Calu3 (cell line): ENCODE data around the gene FGF11. TPM values are rescaled to one million over a fixed set of nuclear protein-coding genes. Genes with fewer than 3 reads are reported as not detected.

ENCODE experiments used
- BruUV-seq: library from RNA; stranded (reverse); fragments of 400-500 nt; replicated peaks from 2 replicates; lab custom pipeline; 2021; lab: Mats Ljungman, UMichigan
- CTCF ChIA-PET: fragments of 300-600 bp; sonication (Branson Sonifier 250); formaldehyde crosslinking; loops from one replicate; lab custom pipeline; 2022; ENCODE audit warnings: antibody characterized with exemption; lab: Charles Lee
- DNase-seq: peaks from one replicate; pipeline ENCODE4 v3.0.0; 2022
- H3K27ac Mint-ChIP-seq: one replicate; pipeline ENCODE4 v1.8.0; 2022; ENCODE audit warnings: mixed read lengths; ENCODE audit not compliant: unreplicated experiment
- H3K27me3 Mint-ChIP-seq: one replicate; pipeline ENCODE4 v1.8.0; 2022; ENCODE audit warnings: mixed read lengths; ENCODE audit not compliant: unreplicated experiment
- H3K36me3 Mint-ChIP-seq: one replicate; pipeline ENCODE4 v1.8.0; 2022; ENCODE audit warnings: mild to moderate bottlenecking, moderate library complexity, mixed read lengths; ENCODE audit not compliant: insufficient read depth, unreplicated experiment
- H3K4me1 Mint-ChIP-seq: one replicate; pipeline ENCODE4 v1.8.0; 2022; ENCODE audit warnings: mild to moderate bottlenecking, low read depth, mixed read lengths; ENCODE audit not compliant: unreplicated experiment
- H3K4me3 Mint-ChIP-seq: one replicate; pipeline ENCODE4 v1.8.0; 2022; ENCODE audit warnings: mild to moderate bottlenecking, low read depth, moderate library complexity, mixed read lengths; ENCODE audit not compliant: unreplicated experiment
- H3K9me3 Mint-ChIP-seq: one replicate; pipeline ENCODE4 v1.8.0; 2022; ENCODE audit warnings: low read depth, mixed read lengths; ENCODE audit not compliant: unreplicated experiment
- intact Hi-C: fragments of 100-400 bp; cut with micrococcal nuclease; formaldehyde crosslinking; loops from one replicate; pipeline ENCODE4 v1.10.0; 2022; ENCODE audit not compliant: unreplicated experiment
- total RNA-seq: library from RNA; stranded (reverse); gene quantifications from 2 replicates; pipeline ENCODE4 v1.2.3, GENCODE V29; 2022
- TF ChIP-seq, protein P1 (sequence below): fragments of 200-600 bp; IDR thresholded peaks from one replicate; pipeline ENCODE4 v1.8.0; 2022; ENCODE audit warnings: antibody characterized with exemption; ENCODE audit not compliant: unreplicated experiment

Gene FGF11
- total RNA-seq, 1 experiment from 2014 or later = 2.1 TPM

GRCh38 chr17:7475764-7476422, 36.6 kb downstream of the FGF11 start:
- Mint-ChIP-seq H3K27ac (peak overlapping the region; percentile 36), H3K27me3 (no peaks in the 10 kb centered on the region), H3K36me3 (peaks cover 33% of the 10 kb centered on the region), H3K4me1 (peaks cover 28% of the 10 kb centered on the region), H3K9me3 (peaks cover 3% of the 10 kb centered on the region), H3K4me3 (no peak overlapping the region)
- DNase-seq = no peak
- TF ChIP-seq, protein P1, sequence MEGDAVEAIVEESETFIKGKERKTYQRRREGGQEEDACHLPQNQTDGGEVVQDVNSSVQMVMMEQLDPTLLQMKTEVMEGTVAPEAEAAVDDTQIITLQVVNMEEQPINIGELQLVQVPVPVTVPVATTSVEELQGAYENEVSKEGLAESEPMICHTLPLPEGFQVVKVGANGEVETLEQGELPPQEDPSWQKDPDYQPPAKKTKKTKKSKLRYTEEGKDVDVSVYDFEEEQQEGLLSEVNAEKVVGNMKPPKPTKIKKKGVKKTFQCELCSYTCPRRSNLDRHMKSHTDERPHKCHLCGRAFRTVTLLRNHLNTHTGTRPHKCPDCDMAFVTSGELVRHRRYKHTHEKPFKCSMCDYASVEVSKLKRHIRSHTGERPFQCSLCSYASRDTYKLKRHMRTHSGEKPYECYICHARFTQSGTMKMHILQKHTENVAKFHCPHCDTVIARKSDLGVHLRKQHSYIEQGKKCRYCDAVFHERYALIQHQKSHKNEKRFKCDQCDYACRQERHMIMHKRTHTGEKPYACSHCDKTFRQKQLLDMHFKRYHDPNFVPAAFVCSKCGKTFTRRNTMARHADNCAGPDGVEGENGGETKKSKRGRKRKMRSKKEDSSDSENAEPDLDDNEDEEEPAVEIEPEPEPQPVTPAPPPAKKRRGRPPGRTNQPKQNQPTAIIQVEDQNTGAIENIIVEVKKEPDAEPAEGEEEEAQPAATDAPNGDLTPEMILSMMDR = no peak
- no TSS peak for BruUV-seq
- intact Hi-C loops = loop anchor here (5.0 kb wide), 1 partner anchor 39 kb away; the partner anchor contains the start of genes FGF11 and TMEM102
- CTCF ChIA-PET = interaction anchor here (1.0 kb wide), 1 partner anchor 39 kb away, joined by 3 read pairs; no protein-coding TSS in a partner anchor

DNA sequence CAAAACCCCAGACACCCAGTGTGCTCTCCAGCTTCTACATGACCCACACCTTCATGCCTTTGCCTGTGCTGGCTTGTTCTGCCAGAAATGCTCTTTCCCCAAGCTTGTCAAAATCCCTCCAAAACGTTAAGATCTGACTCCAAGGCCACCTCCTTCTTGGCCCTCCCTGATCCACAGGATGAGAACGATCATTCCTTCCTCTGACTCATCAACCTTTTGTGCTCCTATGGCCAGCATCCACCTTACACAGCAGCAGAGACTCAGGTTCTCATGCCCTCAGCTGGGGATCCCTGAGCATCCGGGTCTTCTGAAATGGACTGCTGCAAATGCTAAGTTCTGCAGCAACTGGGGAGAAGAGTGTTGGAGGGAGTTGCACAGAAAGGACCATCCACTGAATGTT, 37.2 kb downstream of the FGF11 start:
- no TSS peak for BruUV-seq
- CTCF ChIA-PET = interaction anchor here (1.0 kb wide), 1 partner anchor 39 kb away, joined by 3 read pairs; no protein-coding TSS in a partner anchor
- Mint-ChIP-seq H3K9me3 (peaks cover 3% of the 10 kb centered on the region), H3K27me3 (no peaks in the 10 kb centered on the region), H3K4me1 (peaks cover 29% of the 10 kb centered on the region), H3K4me3 (no peak overlapping the region), H3K36me3 (peaks cover 33% of the 10 kb centered on the region), H3K27ac (peak overlapping the region; percentile 36)
- DNase-seq = no peak
- intact Hi-C loops = loop anchor here (5.0 kb wide), 1 partner anchor 39 kb away; the partner anchor contains the start of genes FGF11 and TMEM102
- TF ChIP-seq, protein P1 = no peak

DNA sequence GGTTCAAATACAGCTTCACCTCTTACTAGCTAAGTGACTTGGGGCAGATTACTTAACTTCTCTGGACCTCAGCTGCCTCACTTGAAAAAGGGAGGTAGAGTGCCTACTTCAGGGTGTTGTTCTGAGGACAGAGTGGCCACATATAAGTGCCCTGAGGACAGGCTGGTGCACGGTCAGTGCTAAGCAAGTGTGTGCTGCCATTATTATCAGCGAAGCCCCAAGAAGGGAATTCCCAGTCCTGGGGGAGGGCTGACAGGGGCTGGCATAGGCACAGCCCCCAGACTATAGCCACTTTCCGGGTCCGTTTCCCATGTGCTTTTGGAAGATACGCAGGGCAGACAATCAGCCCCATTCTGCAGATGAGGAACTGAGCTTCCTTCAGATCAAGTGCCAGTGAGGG, 37.6 kb downstream of the FGF11 start:
- H3K9me3 Mint-ChIP-seq = peaks cover 3% of the 10 kb centered on the region
- no peaks in the 10 kb centered on the region for H3K27me3 Mint-ChIP-seq
- CTCF ChIA-PET = interaction anchor here (1.0 kb wide), 1 partner anchor 40 kb away, joined by 3 read pairs; no protein-coding TSS in a partner anchor
- TF ChIP-seq, protein P1 = no peak
- DNase-seq = no peak
- peak overlapping the region; percentile 74 for H3K4me3 Mint-ChIP-seq
- intact Hi-C loops = loop anchor here (5.0 kb wide), 1 partner anchor 40 kb away; the partner anchor contains the start of genes FGF11 and TMEM102
- TSS peak; percentile 22 for BruUV-seq
- H3K4me1 Mint-ChIP-seq = peaks cover 34% of the 10 kb centered on the region
- H3K36me3 Mint-ChIP-seq = peaks cover 35% of the 10 kb centered on the region
- no peak overlapping the region for H3K27ac Mint-ChIP-seq

GRCh38 chr17:7477392-7478275, 38.3 kb downstream of the FGF11 start:
- TF ChIP-seq, protein P1 = no peak
- CTCF ChIA-PET = interaction anchor here (0.5 to 0.9 kb wide), 2 partner anchors 36 to 41 kb away, joined by 3 read pairs; no protein-coding TSS in a partner anchor
- no peaks in the 10 kb centered on the region for H3K27me3 Mint-ChIP-seq
- peak; percentile 26 for DNase-seq
- peak overlapping the region; percentile 74 for H3K4me3 Mint-ChIP-seq
- no TSS peak for BruUV-seq
- H3K36me3 Mint-ChIP-seq = peaks cover 37% of the 10 kb centered on the region
- peaks cover 40% of the 10 kb centered on the region for H3K4me1 Mint-ChIP-seq
- H3K27ac Mint-ChIP-seq = peak overlapping the region; percentile 48
- intact Hi-C loops = loop anchor here (5.0 kb wide), 1 partner anchor 40 kb away; the partner anchor contains the start of genes FGF11 and TMEM102
- peaks cover 3% of the 10 kb centered on the region for H3K9me3 Mint-ChIP-seq
